Nephron progenitor cell (in vitro differentiated cells): ENCODE measurements around the gene DUSP3.

Experiments
- DNase-seq: peaks from one replicate; pipeline ENCODE4 v3.0.0; 2021
- H3K27ac Mint-ChIP-seq: 2 replicates; pipeline ENCODE4 v1.8.0; 2021; ENCODE audit warnings: mild to moderate bottlenecking, moderate library complexity, mixed read lengths
- H3K27me3 Mint-ChIP-seq: 2 replicates; pipeline ENCODE4 v1.8.0; 2021; ENCODE audit warnings: mild to moderate bottlenecking, low read depth, mixed read lengths; ENCODE audit not compliant: poor library complexity
- H3K36me3 Mint-ChIP-seq: 2 replicates; pipeline ENCODE4 v1.8.0; 2021; ENCODE audit warnings: low read depth, mixed read lengths
- H3K4me1 Mint-ChIP-seq: 2 replicates; pipeline ENCODE4 v1.8.0; 2021; ENCODE audit warnings: mixed read lengths
- H3K4me3 Mint-ChIP-seq: 2 replicates; pipeline ENCODE4 v1.8.0; 2021; ENCODE audit warnings: mild to moderate bottlenecking, moderate library complexity, mixed read lengths
- H3K9me3 Mint-ChIP-seq: 2 replicates; pipeline ENCODE4 v1.8.0; 2021; ENCODE audit warnings: mild to moderate bottlenecking, moderate library complexity, mixed read lengths
- TF ChIP-seq, protein P1 (sequence below): fragments of 200-600 bp; sonication (generic); IDR thresholded peaks from 2 replicates; pipeline ENCODE4 v1.5.0; 2021; ENCODE audit warnings: antibody characterized with exemption

The DUSP3 gene

DNA sequence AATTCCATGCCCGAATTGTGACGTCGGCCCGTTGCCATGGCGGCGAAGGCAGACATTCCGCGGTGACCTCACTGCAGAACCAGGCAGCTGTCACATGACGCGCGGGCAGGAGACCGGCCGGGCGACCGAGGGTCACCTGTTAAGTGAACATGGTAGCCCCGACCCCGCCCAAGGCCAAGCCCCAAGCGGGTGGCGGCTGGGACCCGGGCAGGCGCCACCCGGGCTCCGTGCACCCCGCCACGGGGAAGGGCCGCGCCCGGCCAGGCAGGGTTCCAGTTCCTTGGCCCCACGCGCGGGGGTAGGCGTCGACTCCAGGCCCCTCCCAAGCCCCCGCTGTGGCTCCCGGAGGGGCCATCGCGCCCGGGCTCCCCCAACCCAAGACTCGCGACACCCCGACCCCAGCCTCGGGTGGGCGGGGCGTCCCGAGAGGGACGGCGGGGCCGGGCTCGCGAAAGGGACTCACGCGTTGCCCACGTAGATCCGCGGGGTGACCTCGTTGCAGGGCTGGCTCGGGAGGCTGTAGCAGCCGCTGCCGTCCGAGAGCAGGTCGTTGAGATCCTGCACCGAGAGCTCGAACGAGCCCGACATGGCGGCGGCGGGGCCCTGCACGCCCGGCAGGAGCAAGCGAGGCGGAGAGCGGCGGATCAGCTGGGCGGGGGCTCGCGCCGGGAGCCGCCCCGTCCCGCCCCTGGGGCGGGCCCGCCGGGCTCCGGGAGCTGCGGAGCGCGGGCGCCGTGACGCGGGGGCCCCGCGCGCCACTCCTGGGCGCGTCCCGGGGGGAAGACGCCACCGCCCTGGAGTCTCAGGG, at the start of gene DUSP3:
Gene DUSP3, minus strand, starts transcription at position 641 of the 808 bp plus-strand sequence. Its CDS starts 53 bp downstream, at position 588.
- H3K4me1 Mint-ChIP-seq = peaks cover 49% of the 10 kb centered on the region
- peak; percentile 91 for DNase-seq
- TF ChIP-seq, protein P1, sequence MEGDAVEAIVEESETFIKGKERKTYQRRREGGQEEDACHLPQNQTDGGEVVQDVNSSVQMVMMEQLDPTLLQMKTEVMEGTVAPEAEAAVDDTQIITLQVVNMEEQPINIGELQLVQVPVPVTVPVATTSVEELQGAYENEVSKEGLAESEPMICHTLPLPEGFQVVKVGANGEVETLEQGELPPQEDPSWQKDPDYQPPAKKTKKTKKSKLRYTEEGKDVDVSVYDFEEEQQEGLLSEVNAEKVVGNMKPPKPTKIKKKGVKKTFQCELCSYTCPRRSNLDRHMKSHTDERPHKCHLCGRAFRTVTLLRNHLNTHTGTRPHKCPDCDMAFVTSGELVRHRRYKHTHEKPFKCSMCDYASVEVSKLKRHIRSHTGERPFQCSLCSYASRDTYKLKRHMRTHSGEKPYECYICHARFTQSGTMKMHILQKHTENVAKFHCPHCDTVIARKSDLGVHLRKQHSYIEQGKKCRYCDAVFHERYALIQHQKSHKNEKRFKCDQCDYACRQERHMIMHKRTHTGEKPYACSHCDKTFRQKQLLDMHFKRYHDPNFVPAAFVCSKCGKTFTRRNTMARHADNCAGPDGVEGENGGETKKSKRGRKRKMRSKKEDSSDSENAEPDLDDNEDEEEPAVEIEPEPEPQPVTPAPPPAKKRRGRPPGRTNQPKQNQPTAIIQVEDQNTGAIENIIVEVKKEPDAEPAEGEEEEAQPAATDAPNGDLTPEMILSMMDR = no peak
- no peaks in the 10 kb centered on the region for H3K9me3 Mint-ChIP-seq
- peak within 1 kb of the TSS; percentile 93 for H3K27ac Mint-ChIP-seq
- H3K36me3 Mint-ChIP-seq = peaks cover 17% of the 10 kb centered on the region
- peak within 1 kb of the TSS; percentile 82 for H3K4me3 Mint-ChIP-seq
- peaks cover 44% of the 10 kb centered on the region for H3K27me3 Mint-ChIP-seq

DNA sequence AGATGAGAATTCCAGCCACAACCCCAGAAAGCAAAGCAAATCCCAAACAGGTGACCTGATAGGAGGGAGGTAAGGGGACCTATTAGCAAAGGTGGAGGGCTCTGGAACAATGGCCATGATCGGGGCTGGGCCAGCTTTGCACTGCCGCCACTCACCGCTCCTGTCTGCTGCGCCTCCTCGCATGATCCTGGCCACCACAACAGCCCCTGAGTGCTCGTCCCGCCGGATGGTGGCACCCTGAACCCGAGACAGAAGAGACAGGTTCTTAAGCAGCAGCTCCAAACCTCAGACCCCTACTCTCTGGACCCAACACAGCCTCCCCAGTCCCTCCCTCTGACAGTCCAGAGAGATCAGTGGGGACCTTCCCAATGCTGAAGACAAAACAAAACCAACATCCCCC, 48.8 kb upstream of the DUSP3 start:
- Mint-ChIP-seq H3K27ac (no peak overlapping the region), H3K4me1 (peaks cover 19% of the 10 kb centered on the region), H3K4me3 (no peak overlapping the region), H3K36me3 (peaks cover 26% of the 10 kb centered on the region), H3K27me3 (peaks cover 7% of the 10 kb centered on the region), H3K9me3 (no peaks in the 10 kb centered on the region)
- no peak for DNase-seq
- TF ChIP-seq, protein P1 = no peak

DNA sequence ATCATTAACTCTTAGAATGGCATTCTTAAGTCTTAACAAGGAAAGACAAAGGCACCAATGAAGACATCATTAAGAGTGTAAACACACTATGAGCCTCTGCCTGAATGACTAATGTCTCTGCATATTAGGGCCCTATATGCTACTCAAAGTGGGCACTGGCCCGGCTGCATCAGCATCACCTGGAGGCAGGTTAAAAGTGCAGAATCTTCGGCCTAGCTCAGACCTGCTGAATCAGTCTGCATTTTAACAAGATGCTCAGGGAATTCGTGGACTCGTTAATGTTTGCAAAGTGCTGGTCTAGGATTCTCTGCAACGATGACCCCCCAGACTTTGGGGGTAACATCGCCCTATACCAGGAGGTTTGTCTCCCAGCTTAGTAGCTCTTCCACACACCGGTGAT, 47.4 kb upstream of the DUSP3 start:
- Mint-ChIP-seq H3K27ac (peak overlapping the region; percentile 87), H3K36me3 (peaks cover 34% of the 10 kb centered on the region), H3K27me3 (peaks cover 7% of the 10 kb centered on the region), H3K4me3 (no peak overlapping the region), H3K9me3 (no peaks in the 10 kb centered on the region), H3K4me1 (peaks cover 6% of the 10 kb centered on the region)
- no peak for DNase-seq
- TF ChIP-seq, protein P1 = no peak

DNA sequence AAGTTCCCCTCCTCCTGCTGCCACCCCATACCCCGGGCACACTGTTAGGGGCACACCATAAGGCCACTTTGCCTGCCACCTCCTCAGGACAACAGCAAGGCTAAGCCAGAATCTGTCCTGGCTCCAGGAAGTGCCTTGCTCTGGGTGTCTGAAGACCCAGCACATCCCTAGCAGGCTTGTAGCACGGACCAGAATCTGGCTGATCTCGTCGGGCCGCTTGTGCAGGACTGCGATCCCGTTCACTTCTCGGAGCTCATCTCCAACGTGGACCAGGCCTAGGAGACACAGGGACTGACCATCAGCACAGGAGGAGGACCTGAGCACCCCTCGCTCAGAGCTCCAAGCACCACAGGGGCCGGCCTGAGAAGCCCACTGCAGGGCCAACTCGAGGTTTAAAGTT, 46.8 kb upstream of the DUSP3 start:
- H3K27me3 Mint-ChIP-seq = peaks cover 7% of the 10 kb centered on the region
- TF ChIP-seq, protein P1 = no peak
- no peaks in the 10 kb centered on the region for H3K9me3 Mint-ChIP-seq
- no peak for DNase-seq
- H3K4me3 Mint-ChIP-seq = no peak overlapping the region
- H3K27ac Mint-ChIP-seq = no peak overlapping the region
- H3K4me1 Mint-ChIP-seq = no peaks in the 10 kb centered on the region
- peaks cover 33% of the 10 kb centered on the region for H3K36me3 Mint-ChIP-seq

DNA sequence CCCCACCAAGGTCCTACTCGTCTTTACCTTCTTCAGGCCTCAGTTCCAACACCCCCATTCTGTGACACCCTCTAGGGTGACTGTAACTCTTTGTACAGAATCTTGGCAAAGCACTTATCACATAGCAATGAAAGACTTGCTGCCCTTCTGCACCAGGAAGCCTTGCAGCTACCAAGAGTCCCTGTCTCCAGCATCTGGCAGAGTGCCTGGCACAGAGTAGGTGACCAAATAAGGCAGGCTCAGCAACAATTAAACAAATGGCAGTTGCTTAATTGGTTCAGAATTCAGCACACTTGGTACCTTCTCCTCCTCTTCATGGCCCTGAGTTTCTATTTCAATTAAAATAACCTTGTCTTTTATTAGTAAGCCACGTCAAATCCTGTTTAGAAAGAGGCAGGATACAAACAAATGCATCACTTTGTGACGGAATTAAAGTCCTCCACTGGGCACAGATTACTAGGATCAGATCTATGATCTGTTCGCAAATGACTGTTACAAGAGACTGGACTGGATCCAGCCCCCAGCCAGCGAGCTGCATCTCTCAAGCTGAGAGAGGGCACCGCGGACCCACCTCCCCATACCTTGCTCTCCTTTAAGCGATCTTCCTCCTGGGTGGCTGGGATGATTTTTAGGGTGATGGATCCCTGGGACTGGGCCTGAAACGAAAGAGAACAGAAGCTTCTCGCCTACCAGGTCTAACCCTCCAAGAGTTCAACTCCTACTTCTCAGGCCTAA, 44.7 kb upstream of the DUSP3 start:
- Mint-ChIP-seq H3K4me1 (no peaks in the 10 kb centered on the region), H3K4me3 (no peak overlapping the region), H3K27me3 (peaks cover 3% of the 10 kb centered on the region), H3K27ac (no peak overlapping the region), H3K9me3 (no peaks in the 10 kb centered on the region), H3K36me3 (peaks cover 39% of the 10 kb centered on the region)
- no peak for DNase-seq
- TF ChIP-seq, protein P1 = no peak
